H9 (cell line): ENCODE measurements around the gene TIGD1. TPM values are rescaled to one million over a fixed set of nuclear protein-coding genes. Genes with fewer than 3 reads are reported as not detected.

Experiments
- DNase-seq: peaks from one replicate; pipeline ENCODE4 v3.0.0-alpha.2; 2017
- H2AFZ ChIP-seq: one replicate; pipeline ENCODE4 v1.6.1; 2013; ENCODE audit warnings: mild to moderate bottlenecking, low read length, control low read depth, moderate library complexity
- H2AK5ac ChIP-seq: 2 replicates; pipeline ENCODE4 v1.6.1; 2013; ENCODE audit warnings: low read length, control low read depth, mixed read lengths; ENCODE audit not compliant: insufficient read length
- H2BK120ac ChIP-seq: one replicate; pipeline ENCODE4 v1.6.1; 2013; ENCODE audit warnings: low read depth, mild to moderate bottlenecking, low read length, control low read depth, inconsistent platforms; ENCODE audit not compliant: poor library complexity, severe bottlenecking
- H2BK12ac ChIP-seq: 2 replicates; pipeline ENCODE4 v1.6.1; 2013; ENCODE audit warnings: low read length, control low read depth, mixed read lengths, low read depth; ENCODE audit not compliant: insufficient read length
- H2BK15ac ChIP-seq: 2 replicates; pipeline ENCODE4 v1.6.1; 2013; ENCODE audit warnings: low read depth, low read length, control low read depth
- H2BK20ac ChIP-seq: one replicate; pipeline ENCODE4 v1.6.1; 2013; ENCODE audit warnings: low read depth, mild to moderate bottlenecking, low read length, control low read depth, inconsistent platforms; ENCODE audit not compliant: poor library complexity, severe bottlenecking
- H2BK5ac ChIP-seq: 2 replicates; pipeline ENCODE4 v1.6.1; 2013; ENCODE audit warnings: low read length, control low read depth, mixed read lengths; ENCODE audit not compliant: insufficient read length
- H3K14ac ChIP-seq: 2 replicates; pipeline ENCODE4 v1.6.1; 2013; ENCODE audit warnings: low read length, control low read depth; ENCODE audit not compliant: insufficient read depth
- H3K18ac ChIP-seq: 2 replicates; pipeline ENCODE4 v1.6.1; 2013; ENCODE audit warnings: low read depth, mild to moderate bottlenecking, mixed read lengths, low read length, control low read depth; ENCODE audit not compliant: insufficient read length
- H3K23ac ChIP-seq: 2 replicates; pipeline ENCODE4 v1.6.1; 2013; ENCODE audit warnings: low read length, control low read depth, mixed read lengths, low read depth; ENCODE audit not compliant: insufficient read length
- H3K23me2 ChIP-seq: 2 replicates; pipeline ENCODE4 v1.6.1; 2013; ENCODE audit warnings: low read depth, mild to moderate bottlenecking, mixed read lengths, low read length, control low read depth; ENCODE audit not compliant: insufficient read length, poor library complexity, severe bottlenecking
- H3K27ac ChIP-seq: 2 replicates; pipeline ENCODE4 v1.5.1; 2013; ENCODE audit warnings: low read length, control low read depth, mixed read lengths, low read depth; ENCODE audit not compliant: insufficient read length
- H3K27me3 ChIP-seq: 2 replicates; pipeline ENCODE4 v1.6.1; 2013; ENCODE audit warnings: low read length, control low read depth, inconsistent platforms; ENCODE audit not compliant: insufficient read depth
- H3K4ac ChIP-seq: 2 replicates; pipeline ENCODE4 v1.6.1; 2013; ENCODE audit warnings: low read depth, mild to moderate bottlenecking, control low read depth, inconsistent platforms, low read length, moderate library complexity
- H3K4me1 ChIP-seq: 2 replicates; pipeline ENCODE4 v1.6.1; 2013; ENCODE audit warnings: low read length, control low read depth, inconsistent platforms; ENCODE audit not compliant: insufficient read depth
- H3K4me2 ChIP-seq: 2 replicates; pipeline ENCODE4 v1.6.1; 2013; ENCODE audit warnings: low read length, control low read depth, mixed read lengths; ENCODE audit not compliant: insufficient read length, insufficient read depth
- H3K56ac ChIP-seq: 2 replicates; pipeline ENCODE4 v1.6.1; 2013; ENCODE audit warnings: low read depth, mild to moderate bottlenecking, mixed read lengths, low read length, control low read depth; ENCODE audit not compliant: insufficient read length
- H3K79me1 ChIP-seq: 2 replicates; pipeline ENCODE4 v1.6.1; 2013; ENCODE audit warnings: low read depth, mild to moderate bottlenecking, moderate library complexity, low read length, control low read depth, inconsistent platforms; ENCODE audit not compliant: insufficient read depth, poor library complexity, severe bottlenecking
- H3K79me2 ChIP-seq: 2 replicates; pipeline ENCODE4 v1.6.1; 2013; ENCODE audit warnings: low read length, control low read depth, inconsistent platforms; ENCODE audit not compliant: insufficient read depth
- H3K9ac ChIP-seq: 2 replicates; pipeline ENCODE4 v1.6.1; 2013; ENCODE audit warnings: low read length, control low read depth, mixed read lengths; ENCODE audit not compliant: insufficient read length; ENCODE audit errors: extremely low read depth
- H3K9me3 ChIP-seq: one replicate; pipeline ENCODE4 v1.6.1; 2013; ENCODE audit warnings: low read depth, low read length, inconsistent platforms; ENCODE audit not compliant: control insufficient read depth
- H3T11ph ChIP-seq: one replicate; pipeline ENCODE4 v1.6.1; 2013; ENCODE audit warnings: mild to moderate bottlenecking, low read length, control low read depth, inconsistent platforms
- H4K20me1 ChIP-seq: one replicate; pipeline ENCODE4 v1.6.1; 2013; ENCODE audit not compliant: control insufficient read depth, insufficient read length, insufficient read depth
- H4K5ac ChIP-seq: 2 replicates; pipeline ENCODE4 v1.6.1; 2013; ENCODE audit warnings: low read depth, mild to moderate bottlenecking, mixed read lengths, low read length, control low read depth; ENCODE audit not compliant: insufficient read length
- H4K8ac ChIP-seq: replicated peaks from 2 replicates; pipeline ENCODE4 v1.6.1; 2013; ENCODE audit warnings: low read length, control low read depth, mixed read lengths, low read depth; ENCODE audit not compliant: insufficient read length
- H4K91ac ChIP-seq: 2 replicates; pipeline ENCODE4 v1.6.1; 2013; ENCODE audit warnings: low read depth, mild to moderate bottlenecking, moderate library complexity, mixed read lengths, low read length, control low read depth; ENCODE audit not compliant: insufficient read length
- H3K27ac Mint-ChIP-seq, 3 experiments: 2 replicates in 2 of 3; 3 replicates in 1 of 3; pipeline ENCODE4 v1.8.0; 2020 to 2021; ENCODE audit warnings: mixed read lengths in 3 of 3, mild to moderate bottlenecking in 1 of 3, moderate library complexity in 1 of 3
- H3K27me3 Mint-ChIP-seq: 2 replicates; pipeline ENCODE4 v1.8.0; 2021; ENCODE audit warnings: low read depth, mild to moderate bottlenecking, moderate library complexity, mixed read lengths
- H3K36me3 Mint-ChIP-seq, 3 experiments: 2 replicates in 2 of 3; 3 replicates in 1 of 3; pipeline ENCODE4 v1.8.0; 2020 to 2021; ENCODE audit warnings: low read depth in 3 of 3, mixed read lengths in 3 of 3; ENCODE audit not compliant: insufficient read depth in 1 of 3
- H3K4me1 Mint-ChIP-seq, 2 experiments: 2 replicates each; pipeline ENCODE4 v1.8.0; 2020; ENCODE audit warnings: mixed read lengths in 2 of 2
- H3K4me3 Mint-ChIP-seq, 2 experiments: 2 replicates in 1 of 2; 3 replicates in 1 of 2; pipeline ENCODE4 v1.8.0; 2020 to 2021; ENCODE audit warnings: mild to moderate bottlenecking in 2 of 2, mixed read lengths in 2 of 2, moderate library complexity in 1 of 2
- H3K9me3 Mint-ChIP-seq, 2 experiments: 2 replicates in 1 of 2; 3 replicates in 1 of 2; pipeline ENCODE4 v1.8.0; 2020; ENCODE audit warnings: mild to moderate bottlenecking in 2 of 2, mixed read lengths in 2 of 2, moderate library complexity in 1 of 2
- CTCF ChIP-seq: fragments of 200-600 bp; sonication (generic); conservative IDR thresholded peaks from 3 replicates; pipeline ENCODE4 v1.8.0; 2021; ENCODE audit warnings: antibody characterized with exemption, mild to moderate bottlenecking
- WGBS: extraction: QIAGEN DNeasy Blood & Tissue Kit; methylation state at CpG from one replicate; pipeline ENCODE4 v1.1.7; 2013; ENCODE audit warnings: missing lambda C conversion rate, low lambda C conversion rate, mixed read lengths; ENCODE audit not compliant: insufficient read length; ENCODE audit errors: extremely low coverage; 5-methylcytosine and 5-hydroxymethylcytosine counted together
- total RNA-seq: library from RNA; stranded (reverse); gene quantifications from 2 replicates; pipeline ENCODE4 v1.2.1, GENCODE V29; 2021

The TIGD1 gene
- total RNA-seq, 1 experiment from 2014 or later = 6.3 TPM

DNA sequence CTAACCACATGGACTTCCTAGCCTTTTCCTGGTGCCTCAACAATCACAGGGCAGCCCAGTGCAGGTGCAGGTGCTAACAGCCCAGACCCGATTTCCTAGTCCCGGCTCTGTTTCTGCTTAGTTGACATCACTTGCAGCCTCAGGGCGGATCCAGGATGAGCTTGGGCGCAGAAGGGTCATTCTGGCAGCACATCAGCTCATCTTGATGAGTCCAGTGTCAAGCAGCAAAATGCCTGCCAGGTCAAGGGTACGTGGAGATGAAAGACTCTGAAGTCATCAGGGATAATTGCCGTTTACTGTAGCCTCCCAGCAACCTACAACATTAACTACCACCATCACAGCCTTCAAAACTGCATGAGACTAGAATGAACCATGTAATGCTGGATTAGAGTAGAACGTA, 43.6 kb upstream of the TIGD1 start:
- WGBS = no CpG with 5 or more reads among the region's 7 CpGs
- Mint-ChIP-seq H3K36me3 (peaks cover 0 to 14% (median 5%) of the 10 kb centered on the region in 3 experiments; a peak in 4 of 7 replicates), H3K4me1 (peaks cover 9 to 16% of the 10 kb centered on the region in 2 experiments), H3K27ac (no peak overlapping the region), H3K4me3 (no peak overlapping the region), H3K9me3 (peaks cover 0 to 12% of the 10 kb centered on the region in 2 experiments; a peak in 3 of 5 replicates), H3K27me3 (no peaks in the 10 kb centered on the region)
- DNase-seq = no peak
- Histone ChIP-seq H3K79me2 (no peaks in the 10 kb centered on the region), H3K4me1 (no peaks in the 10 kb centered on the region), H3K14ac (no peak overlapping the region), H2AFZ (no peak overlapping the region), H4K5ac (no peak overlapping the region), H3K79me1 (no peaks in the 10 kb centered on the region), H3K27me3 (no peaks in the 10 kb centered on the region), H3K9ac (no peak overlapping the region), H2BK15ac (no peak overlapping the region), H3K18ac (no peak overlapping the region), H2BK20ac (no peak overlapping the region), H3K56ac (no peak overlapping the region), H3K4me2 (no peak overlapping the region), H3K23ac (no peak overlapping the region), H2BK5ac (no peak overlapping the region), H3K23me2 (no peaks in the 10 kb centered on the region), H2AK5ac (no peak overlapping the region), H2BK12ac (no peak overlapping the region), H4K8ac (no peak overlapping the region), H3K9me3 (no peaks in the 10 kb centered on the region), H4K91ac (no peak overlapping the region), H3K4ac (no peak overlapping the region), H4K20me1 (peaks cover 3% of the 10 kb centered on the region), H3K27ac (no peak overlapping the region), H2BK120ac (no peak overlapping the region), H3T11ph (no peak overlapping the region)
- no peak for TF ChIP-seq CTCF
